ENCODE data around the gene THADA.
A peak's percentile ranks its signal among the peaks of the same experiment; 100 is the strongest.

Gene THADA

DNA sequence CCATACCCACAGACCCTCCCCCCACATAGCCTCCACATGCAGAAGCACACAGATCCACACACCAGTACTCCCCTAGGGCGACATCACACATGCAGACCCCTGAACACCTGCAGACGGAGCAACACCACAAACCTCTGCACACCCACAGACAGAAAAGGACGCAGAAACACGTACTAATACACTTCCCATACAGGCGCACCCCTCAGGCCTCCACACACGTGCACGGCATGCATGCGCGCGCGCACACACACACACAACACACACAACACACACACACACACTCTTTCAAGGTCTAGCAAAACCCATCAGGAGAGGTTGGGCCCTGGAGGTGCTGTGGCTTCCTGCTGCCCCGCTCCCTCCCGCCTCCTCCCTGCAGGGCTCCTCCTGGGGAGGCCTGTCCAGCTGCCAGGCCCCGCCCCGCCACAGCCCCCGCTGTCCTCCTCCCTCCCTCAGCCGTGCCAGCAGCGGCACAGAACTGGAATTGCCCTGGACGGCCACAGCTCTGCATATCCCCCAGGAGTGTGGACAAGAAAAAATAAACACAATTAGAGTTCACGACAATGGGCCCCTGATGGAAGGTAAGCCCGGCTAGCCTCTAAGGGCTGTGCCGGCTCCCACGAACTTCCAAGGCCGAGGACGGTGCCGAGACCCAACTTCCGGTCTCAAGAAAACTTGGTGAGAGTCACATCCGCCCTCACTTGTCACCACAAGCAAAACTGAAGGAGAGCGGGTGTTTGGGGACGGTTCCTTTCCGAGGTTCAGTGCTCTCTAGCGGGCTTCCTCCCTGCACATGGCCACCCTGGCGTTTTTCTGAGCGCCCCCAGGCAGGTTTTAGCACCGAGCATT is 376.2 kb downstream of the THADA start:
- no peaks in the 10 kb centered on the region for H3K27me3 Mint-ChIP-seq
- H3K36me3 Mint-ChIP-seq: peaks cover 8% of the 10 kb centered on the region
- peaks cover 57% of the 10 kb centered on the region for H3K4me1 Mint-ChIP-seq (ENCODE audit: low read depth)
- peak overlapping the region; percentile 99 for H3K27ac Mint-ChIP-seq
- peak overlapping the region; percentile 91 for H3K4me3 Mint-ChIP-seq
- no peaks in the 10 kb centered on the region for H3K9me3 Mint-ChIP-seq (ENCODE audit: low read depth)

DNA sequence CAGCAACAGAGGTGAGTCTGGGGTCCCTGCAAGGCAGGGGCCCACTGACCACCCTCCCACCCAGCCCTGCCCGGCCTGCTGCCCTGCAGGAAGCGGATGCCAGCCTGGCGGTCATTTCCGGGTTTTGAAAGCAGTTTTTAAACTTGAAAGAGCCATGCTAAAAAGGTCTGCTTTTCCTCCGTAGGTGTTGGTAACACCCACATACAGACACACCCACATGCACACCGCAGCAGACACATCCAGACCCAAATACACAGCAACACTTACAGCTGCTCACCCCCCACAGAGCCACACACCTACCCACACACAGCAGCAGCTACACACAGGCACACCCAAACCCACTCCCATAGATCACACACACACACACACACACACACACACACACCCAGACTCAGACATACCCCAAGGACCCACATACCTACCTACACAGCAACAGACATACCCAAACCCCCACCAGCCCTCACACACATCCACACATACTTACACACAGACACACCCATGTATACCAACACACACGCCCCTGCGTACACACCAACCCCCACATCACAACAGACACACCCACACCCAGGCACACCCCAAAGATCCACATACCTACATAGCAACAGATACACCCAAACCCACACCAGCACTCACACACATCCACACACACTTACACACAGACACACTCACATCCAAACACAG is 377.0 kb downstream of the THADA start:
- Mint-ChIP-seq H3K4me3 (peak overlapping the region; percentile 91), H3K4me1 (ENCODE audit: low read depth) (peaks cover 57% of the 10 kb centered on the region), H3K36me3 (peaks cover 8% of the 10 kb centered on the region), H3K27ac (peak overlapping the region; percentile 99), H3K27me3 (no peaks in the 10 kb centered on the region), H3K9me3 (ENCODE audit: low read depth) (no peaks in the 10 kb centered on the region)

DNA sequence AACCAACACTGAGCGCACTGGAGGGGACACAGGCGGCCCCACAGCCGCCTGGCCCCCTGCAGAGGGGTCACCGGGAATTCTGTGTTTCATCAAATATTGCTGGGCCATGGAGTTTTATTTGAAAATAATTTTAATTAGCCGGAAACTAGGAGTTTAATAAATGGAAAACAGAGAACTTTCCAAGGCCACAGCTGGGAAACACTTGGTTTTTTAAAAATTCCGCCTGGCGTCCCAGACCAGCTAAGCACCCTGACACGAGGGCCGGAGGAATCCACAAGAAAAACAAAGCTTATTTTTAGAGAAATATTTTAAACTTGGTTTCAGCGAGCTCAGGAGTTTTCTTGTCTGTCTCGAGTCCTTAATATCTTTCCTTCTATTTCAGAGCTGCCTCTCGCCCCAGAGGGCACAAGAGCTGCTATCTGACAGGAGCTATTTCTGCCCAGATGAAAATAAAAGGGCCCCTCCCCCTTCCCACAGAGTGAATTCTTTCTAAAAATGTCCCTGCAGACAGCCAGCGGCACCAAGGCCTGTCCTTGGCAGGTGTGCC is 377.6 kb downstream of the THADA start:
- no peaks in the 10 kb centered on the region for H3K27me3 Mint-ChIP-seq
- no peaks in the 10 kb centered on the region for H3K9me3 Mint-ChIP-seq (ENCODE audit: low read depth)
- H3K4me1 Mint-ChIP-seq (ENCODE audit: low read depth): peaks cover 58% of the 10 kb centered on the region
- peak overlapping the region; percentile 99 for H3K27ac Mint-ChIP-seq
- H3K36me3 Mint-ChIP-seq: peaks cover 5% of the 10 kb centered on the region
- H3K4me3 Mint-ChIP-seq: peak overlapping the region; percentile 91

DNA sequence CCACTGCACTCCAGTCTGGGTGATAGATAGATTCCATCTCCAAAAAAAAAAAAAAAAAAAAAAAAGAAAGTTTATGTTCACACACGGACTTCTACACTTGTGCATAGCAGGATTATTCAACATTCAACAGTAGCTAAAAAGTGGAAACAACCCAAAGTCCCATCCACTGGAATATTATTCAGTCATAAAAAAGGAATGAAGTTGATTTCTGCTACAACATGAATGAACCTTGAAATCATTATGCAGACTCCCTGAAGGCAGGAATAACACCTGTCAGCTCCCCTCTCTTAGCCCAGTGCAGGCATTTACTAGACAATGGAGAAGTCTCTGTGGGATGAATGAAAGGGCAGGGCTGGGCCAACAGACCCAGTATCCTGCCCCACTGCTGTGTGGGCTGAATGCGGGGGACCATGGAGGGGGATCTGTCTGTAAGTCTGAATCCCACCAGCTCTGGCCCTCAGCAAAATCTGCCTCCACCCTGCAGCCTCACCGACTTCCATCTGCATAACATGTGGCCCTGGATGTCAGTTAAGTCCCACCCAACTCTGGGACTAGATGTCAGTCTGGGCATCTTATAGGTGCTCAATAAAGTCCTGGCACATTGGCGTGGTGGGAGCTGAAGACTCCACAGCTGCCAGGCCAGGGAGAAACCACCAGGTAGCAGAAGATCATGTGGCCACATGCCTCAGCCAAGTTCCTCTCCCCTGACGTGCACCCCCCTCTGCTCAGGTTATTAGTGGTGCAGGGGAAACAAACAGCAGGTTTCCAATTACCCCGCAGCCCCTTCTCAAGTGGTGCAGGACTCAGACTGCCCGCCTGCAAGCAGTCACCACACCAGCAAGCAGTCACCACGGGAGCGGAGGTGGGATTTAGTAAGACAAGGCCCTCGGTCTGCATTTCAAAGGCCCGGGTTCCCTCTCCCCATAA is 378.3 kb downstream of the THADA start:
- Mint-ChIP-seq H3K4me3 (peak overlapping the region; percentile 91), H3K4me1 (ENCODE audit: low read depth) (peaks cover 60% of the 10 kb centered on the region)

DNA sequence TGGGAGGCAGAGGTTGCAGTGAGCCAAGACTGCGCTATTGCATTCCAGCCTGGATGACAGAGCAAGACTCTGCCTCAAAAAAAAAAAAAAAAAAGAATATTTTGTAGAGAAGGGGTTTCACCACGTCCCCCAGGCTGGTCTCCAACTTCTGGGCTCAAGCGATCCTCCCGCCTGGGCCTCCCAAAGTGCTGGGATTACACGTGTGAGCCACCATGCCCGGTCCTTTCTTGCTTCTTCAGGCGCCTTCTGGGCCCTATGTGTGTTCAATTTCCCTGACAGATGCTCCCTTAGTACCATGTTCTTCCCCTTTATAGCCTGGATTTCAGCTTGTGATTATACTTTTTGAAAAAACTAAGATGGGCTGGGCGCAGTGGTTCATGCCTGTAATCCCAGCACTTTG is 379.2 kb downstream of the THADA start:
- no peak overlapping the region for H3K4me3 Mint-ChIP-seq
- H3K9me3 Mint-ChIP-seq (ENCODE audit: low read depth): no peaks in the 10 kb centered on the region
- peaks cover 56% of the 10 kb centered on the region for H3K4me1 Mint-ChIP-seq (ENCODE audit: low read depth)
- H3K27me3 Mint-ChIP-seq: no peaks in the 10 kb centered on the region
- no peaks in the 10 kb centered on the region for H3K36me3 Mint-ChIP-seq
- no peak overlapping the region for H3K27ac Mint-ChIP-seq

More for the DNA sequence above, 378.3 kb downstream of the THADA start:
- Mint-ChIP-seq H3K9me3 (ENCODE audit: low read depth) (no peaks in the 10 kb centered on the region), H3K27ac (peak overlapping the region; percentile 99), H3K27me3 (no peaks in the 10 kb centered on the region), H3K36me3 (peaks cover 2% of the 10 kb centered on the region)

DNA sequence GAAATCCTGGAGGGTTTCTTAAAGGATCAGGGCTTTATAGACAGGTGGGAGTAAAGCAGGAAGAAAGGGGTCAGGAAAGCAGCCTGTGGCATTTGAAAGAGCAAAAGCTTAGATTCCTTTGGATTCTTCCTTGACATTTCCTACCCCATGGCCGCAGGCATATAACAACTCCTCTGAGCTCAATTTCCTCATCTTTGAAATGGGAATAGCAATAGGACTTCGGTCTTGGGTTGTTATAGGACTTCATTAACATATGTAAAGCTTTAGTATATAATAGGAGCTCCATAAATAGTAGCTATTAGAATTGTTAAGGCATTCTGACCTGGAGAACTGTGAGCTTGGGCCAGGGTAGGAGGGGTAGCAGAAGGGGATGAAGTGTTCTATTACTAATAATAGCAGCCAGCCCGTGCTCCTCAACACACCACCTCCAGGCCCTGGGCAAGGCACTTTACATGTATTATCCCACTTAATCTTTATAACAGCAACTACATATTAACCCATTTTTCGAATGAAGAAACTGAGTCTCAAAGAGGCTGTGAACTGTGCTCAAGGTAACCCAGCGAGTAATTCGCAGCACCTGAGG is 380.1 kb downstream of the THADA start:
- no peaks in the 10 kb centered on the region for H3K9me3 Mint-ChIP-seq (ENCODE audit: low read depth)
- H3K27ac Mint-ChIP-seq: no peak overlapping the region
- peaks cover 51% of the 10 kb centered on the region for H3K4me1 Mint-ChIP-seq (ENCODE audit: low read depth)
- H3K27me3 Mint-ChIP-seq: no peaks in the 10 kb centered on the region
- no peaks in the 10 kb centered on the region for H3K36me3 Mint-ChIP-seq
- no peak overlapping the region for H3K4me3 Mint-ChIP-seq

DNA sequence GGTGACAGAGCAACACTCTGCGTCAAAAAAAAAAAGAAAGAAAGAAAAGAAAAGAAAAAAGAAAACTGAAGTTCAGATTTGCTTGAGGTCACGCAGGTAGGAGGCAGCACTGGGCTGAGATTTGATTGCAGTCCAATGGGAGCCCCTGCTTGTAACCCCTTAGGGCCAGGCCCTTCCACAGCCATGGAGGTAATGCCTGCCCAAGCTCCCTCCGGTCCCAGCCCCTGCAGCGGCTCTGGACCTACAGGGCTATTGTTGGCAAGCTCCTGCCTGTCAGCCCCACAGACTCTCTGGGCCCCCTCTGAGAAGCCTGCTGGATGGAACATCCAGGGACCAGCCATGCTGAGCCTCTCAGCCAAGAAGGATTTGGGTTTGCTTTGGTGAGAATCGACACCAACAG is 381.6 kb downstream of the THADA start:
- H3K36me3 Mint-ChIP-seq: no peaks in the 10 kb centered on the region
- H3K27me3 Mint-ChIP-seq: no peaks in the 10 kb centered on the region
- no peak overlapping the region for H3K4me3 Mint-ChIP-seq
- H3K9me3 Mint-ChIP-seq (ENCODE audit: low read depth): no peaks in the 10 kb centered on the region
- H3K4me1 Mint-ChIP-seq (ENCODE audit: low read depth): peaks cover 46% of the 10 kb centered on the region
- no peak overlapping the region for H3K27ac Mint-ChIP-seq

DNA sequence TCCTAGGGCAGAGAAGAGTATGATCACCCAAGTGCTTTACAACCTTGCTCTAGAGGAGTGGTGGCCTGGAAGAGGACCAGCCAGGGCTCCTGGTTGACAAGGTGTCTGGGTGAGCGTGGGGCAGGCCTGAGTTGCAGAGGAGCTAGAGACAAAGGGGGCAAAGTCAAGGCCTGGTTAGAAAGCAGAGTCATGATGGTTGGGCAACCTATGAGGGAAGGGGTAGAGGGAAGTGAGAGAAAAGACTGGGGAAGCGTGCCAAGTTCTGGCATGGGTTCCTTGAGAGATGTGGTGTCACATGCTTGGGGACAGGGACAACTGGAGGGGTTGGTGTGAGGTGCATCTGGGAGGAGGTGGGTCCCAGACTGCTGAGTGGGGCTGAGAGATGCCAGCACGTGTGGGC is 382.9 kb downstream of the THADA start:
- Mint-ChIP-seq H3K27ac (peak overlapping the region; percentile 50), H3K27me3 (no peaks in the 10 kb centered on the region), H3K36me3 (no peaks in the 10 kb centered on the region), H3K4me3 (no peak overlapping the region), H3K9me3 (ENCODE audit: low read depth) (no peaks in the 10 kb centered on the region), H3K4me1 (ENCODE audit: low read depth) (peaks cover 37% of the 10 kb centered on the region)

DNA sequence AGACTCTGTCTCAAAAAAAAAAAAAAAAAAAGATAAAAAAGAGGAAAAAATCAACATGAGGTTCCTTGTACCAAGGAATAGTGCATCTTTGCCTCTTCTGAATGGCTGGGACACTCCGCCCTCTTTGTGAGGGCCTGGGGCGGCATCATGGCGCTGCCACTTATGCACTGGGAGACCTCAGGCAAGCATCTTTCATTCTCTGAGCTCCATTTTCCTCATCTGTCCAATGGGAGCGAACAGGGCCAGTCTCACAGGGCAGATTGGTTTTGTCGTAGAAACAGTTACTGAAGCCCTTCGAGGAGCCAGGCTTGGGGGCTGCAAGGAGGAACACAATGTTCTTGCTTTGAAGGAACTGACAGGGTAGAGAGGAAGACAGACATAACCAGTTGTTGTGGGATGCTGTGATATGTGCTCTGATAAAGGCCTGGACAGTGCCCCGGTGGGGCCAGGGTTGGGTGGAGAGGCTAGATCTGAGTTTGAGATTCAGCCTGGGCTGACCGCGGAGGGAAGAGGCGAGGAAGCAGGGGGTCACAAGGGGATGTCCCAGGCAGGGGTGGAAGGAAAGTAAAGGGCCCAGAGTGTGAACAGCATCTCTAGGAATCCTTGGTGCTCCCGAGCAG is 383.5 kb downstream of the THADA start:
- Mint-ChIP-seq H3K4me3 (peak overlapping the region; percentile 1), H3K36me3 (no peaks in the 10 kb centered on the region), H3K9me3 (ENCODE audit: low read depth) (no peaks in the 10 kb centered on the region), H3K27me3 (no peaks in the 10 kb centered on the region), H3K4me1 (ENCODE audit: low read depth) (peaks cover 33% of the 10 kb centered on the region), H3K27ac (peak overlapping the region; percentile 50)

DNA sequence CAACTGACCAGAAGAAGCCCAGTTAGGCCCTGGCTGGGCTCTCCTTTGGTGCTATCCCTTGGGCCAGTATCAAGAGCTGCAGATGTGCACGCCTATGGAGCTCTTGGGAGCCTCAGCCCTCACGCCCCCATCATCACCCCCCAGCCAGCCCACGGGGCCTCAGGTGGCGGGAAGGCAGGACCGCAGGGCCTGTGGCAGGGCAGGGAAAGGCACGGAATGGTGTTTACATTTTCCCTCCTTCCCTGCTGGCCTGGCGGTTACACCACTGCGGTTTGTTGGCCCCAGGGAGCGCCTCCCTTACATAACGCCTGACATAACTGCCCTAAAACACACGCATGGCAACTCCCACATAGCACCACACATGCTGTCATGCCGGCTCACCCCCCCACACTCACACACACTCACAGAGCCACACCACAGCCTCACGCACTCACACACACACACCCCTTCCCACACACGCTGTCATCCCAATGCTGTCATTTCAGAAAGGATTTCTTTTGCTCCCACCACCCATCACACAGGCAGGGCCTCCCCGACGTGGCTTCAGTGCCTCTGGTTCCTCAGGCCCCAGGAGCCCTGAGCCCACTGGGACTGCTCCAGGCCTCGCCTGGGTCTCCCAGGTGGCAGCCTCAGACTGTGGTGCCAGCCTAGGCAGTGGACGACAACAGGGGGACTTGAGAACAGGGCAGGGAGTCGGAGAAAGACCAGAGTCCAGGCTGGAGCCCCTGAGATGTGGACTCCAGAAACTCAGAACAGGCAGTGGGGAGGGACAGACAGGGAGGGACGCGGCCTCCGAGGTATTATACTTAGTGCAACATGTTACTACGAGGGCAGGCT is 385.2 kb downstream of the THADA start:
- Mint-ChIP-seq H3K36me3 (no peaks in the 10 kb centered on the region), H3K4me1 (ENCODE audit: low read depth) (peaks cover 37% of the 10 kb centered on the region), H3K27me3 (no peaks in the 10 kb centered on the region), H3K9me3 (ENCODE audit: low read depth) (no peaks in the 10 kb centered on the region), H3K4me3 (no peak overlapping the region), H3K27ac (peak overlapping the region; percentile 43)

DNA sequence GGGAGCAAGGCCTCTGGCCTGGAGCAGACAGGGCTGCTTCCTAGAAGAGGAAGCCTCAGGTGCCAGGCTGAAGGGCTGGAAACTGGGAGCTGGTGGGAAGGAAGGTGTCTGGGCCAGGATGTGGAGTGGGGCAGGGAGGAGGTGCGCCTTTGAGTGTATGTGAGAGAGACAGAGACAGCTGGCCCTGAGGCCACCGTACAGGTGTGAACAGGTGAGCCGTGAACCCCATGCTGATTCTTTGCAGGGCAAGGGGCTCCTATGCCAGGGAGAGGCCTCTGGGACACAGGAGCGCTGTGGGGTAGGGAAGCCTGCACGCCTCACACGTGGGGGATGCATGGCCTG is 385.7 kb downstream of the THADA start:
- Mint-ChIP-seq H3K9me3 (ENCODE audit: low read depth) (no peaks in the 10 kb centered on the region), H3K27ac (peak overlapping the region; percentile 18), H3K27me3 (no peaks in the 10 kb centered on the region), H3K36me3 (no peaks in the 10 kb centered on the region), H3K4me3 (no peak overlapping the region), H3K4me1 (ENCODE audit: low read depth) (peaks cover 38% of the 10 kb centered on the region)

DNA sequence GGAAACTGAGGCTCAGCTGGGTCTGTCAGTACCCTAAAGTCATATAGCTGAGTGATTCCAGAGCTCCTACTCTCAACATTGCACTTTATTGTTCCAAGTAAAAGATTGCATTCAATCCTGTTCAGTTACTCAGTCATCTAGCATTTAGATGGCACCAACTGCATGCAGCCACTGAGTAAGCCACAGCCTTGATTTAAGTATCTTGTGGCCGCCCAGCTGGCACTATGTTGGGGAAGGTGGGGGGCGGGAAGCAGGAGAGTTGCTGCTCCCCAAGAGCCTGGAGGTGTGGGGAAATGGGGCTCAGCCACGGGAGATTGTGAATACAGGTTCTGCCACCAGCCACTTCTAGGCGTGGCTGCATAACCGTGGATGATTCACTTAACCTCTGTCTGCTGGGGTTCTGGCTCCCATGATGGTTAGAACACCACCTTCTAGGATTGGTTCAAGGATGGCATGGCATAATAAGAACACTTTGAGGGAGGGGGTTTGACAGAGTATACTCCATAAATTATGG is 386.6 kb downstream of the THADA start:
- H3K9me3 Mint-ChIP-seq (ENCODE audit: low read depth): no peaks in the 10 kb centered on the region
- no peak overlapping the region for H3K4me3 Mint-ChIP-seq
- no peaks in the 10 kb centered on the region for H3K36me3 Mint-ChIP-seq
- H3K27ac Mint-ChIP-seq: no peak overlapping the region
- peaks cover 38% of the 10 kb centered on the region for H3K4me1 Mint-ChIP-seq (ENCODE audit: low read depth)
- no peaks in the 10 kb centered on the region for H3K27me3 Mint-ChIP-seq

DNA sequence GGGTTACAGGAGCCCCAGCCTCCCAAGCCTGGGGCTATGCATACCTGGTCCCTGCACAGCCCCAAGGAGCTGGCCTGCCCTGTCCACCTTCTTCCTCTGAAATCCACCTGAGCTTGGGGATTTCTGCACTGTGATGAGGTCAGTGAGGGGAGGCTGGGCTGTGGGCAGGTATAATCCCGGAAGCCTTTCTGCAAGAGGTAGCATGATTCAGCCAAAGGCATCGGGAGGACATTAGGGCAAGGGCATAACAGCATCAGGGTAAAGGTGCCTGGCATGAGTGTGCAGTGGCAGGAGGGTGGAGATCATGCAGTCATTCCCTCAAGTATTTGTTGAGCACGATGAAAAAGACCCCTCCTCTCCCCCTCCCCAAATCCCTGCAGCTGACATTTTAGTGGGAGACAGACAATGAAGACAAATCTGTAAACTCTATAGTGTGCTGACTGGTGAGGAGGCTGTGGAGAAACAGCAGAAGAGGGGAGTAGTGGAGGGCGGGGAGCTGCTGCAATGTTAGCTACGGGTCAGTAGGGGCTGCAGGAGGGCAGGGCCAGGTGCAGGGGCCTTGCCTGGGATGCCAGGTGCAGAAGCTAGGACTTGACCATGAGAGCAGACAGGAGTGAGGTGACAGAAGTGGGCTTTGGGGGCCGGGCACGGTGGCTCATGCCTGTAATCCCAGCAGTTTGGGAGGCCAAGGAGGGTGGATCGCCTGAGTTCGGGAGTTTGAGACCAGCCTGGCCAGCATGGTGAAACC is 388.1 kb downstream of the THADA start:
- no peaks in the 10 kb centered on the region for H3K9me3 Mint-ChIP-seq (ENCODE audit: low read depth)
- H3K4me3 Mint-ChIP-seq: no peak overlapping the region
- H3K27ac Mint-ChIP-seq: no peak overlapping the region
- no peaks in the 10 kb centered on the region for H3K36me3 Mint-ChIP-seq
- H3K4me1 Mint-ChIP-seq (ENCODE audit: low read depth): peaks cover 39% of the 10 kb centered on the region
- no peaks in the 10 kb centered on the region for H3K27me3 Mint-ChIP-seq

Data from activated naive CD8-positive, alpha-beta T cell (primary cell).